WTC11 (cell line): ENCODE data around the gene CLK2. TPM values are rescaled to one million over a fixed set of nuclear protein-coding genes. Genes with fewer than 3 reads are reported as not detected.

ENCODE experiments used
- ATAC-seq: fragments of 200-7000 bp; cut with Tn5 transposase; 2 replicates; pipeline ENCODE4 v1.10.0; 2021; ENCODE audit warnings: mild to moderate bottlenecking, moderate library complexity
- CTCF ChIA-PET: fragments of 300-600 bp; sonication (Branson Sonifier 250); formaldehyde crosslinking; loops from one replicate; lab custom pipeline; 2021; ENCODE audit warnings: antibody characterized with exemption; lab: Charles Lee
- POLR2A ChIA-PET: fragments of 350-600 bp; sonication (Branson Sonifier 250); formaldehyde crosslinking; loops from one replicate; lab custom pipeline; 2021; ENCODE audit warnings: antibody characterized with exemption; lab: Charles Lee
- DNase-seq: peaks from one replicate; pipeline ENCODE4 v3.0.0; 2021; ENCODE audit warnings: low spot score
- H3K27ac Mint-ChIP-seq: 2 replicates; pipeline ENCODE4 v1.8.0; 2021; ENCODE audit warnings: mixed read lengths
- H3K27me3 Mint-ChIP-seq: 2 replicates; pipeline ENCODE4 v1.8.0; 2021; ENCODE audit warnings: low read depth, mild to moderate bottlenecking, moderate library complexity, mixed read lengths
- H3K36me3 Mint-ChIP-seq: 2 replicates; pipeline ENCODE4 v1.8.0; 2021; ENCODE audit warnings: mixed read lengths
- H3K4me1 Mint-ChIP-seq: 2 replicates; pipeline ENCODE4 v1.8.0; 2022; ENCODE audit warnings: mixed read lengths
- H3K4me3 Mint-ChIP-seq: 2 replicates; pipeline ENCODE4 v1.8.0; 2021; ENCODE audit warnings: mild to moderate bottlenecking, moderate library complexity, mixed read lengths
- H3K9me3 Mint-ChIP-seq: 2 replicates; pipeline ENCODE4 v1.8.0; 2021; ENCODE audit warnings: mixed read lengths
- ATF6 ChIP-seq: sonication (generic); formaldehyde crosslinking; IDR thresholded peaks from 2 replicates; pipeline ENCODE4 v1.8.1; 2023; ENCODE audit warnings: mild to moderate bottlenecking, missing genetic modification reagents
- E2F4 ChIP-seq: sonication (generic); formaldehyde crosslinking; IDR thresholded peaks from 2 replicates; pipeline ENCODE4 v1.8.1; 2022; ENCODE audit warnings: low read depth, mild to moderate bottlenecking, moderate library complexity, missing genetic modification reagents, borderline replicate concordance
- ESRRA ChIP-seq: sonication (generic); formaldehyde crosslinking; IDR thresholded peaks from 2 replicates; pipeline ENCODE4 v1.8.1; 2022; ENCODE audit warnings: mild to moderate bottlenecking, missing genetic modification reagents, borderline replicate concordance
- FOXP4 ChIP-seq: sonication (generic); formaldehyde crosslinking; IDR thresholded peaks from 2 replicates; pipeline ENCODE4 v1.8.0; 2022; ENCODE audit warnings: mild to moderate bottlenecking, missing genetic modification reagents
- HMGA2 ChIP-seq: fragments of 250-450 bp; sonication (Bioruptor Pico); IDR thresholded peaks from 2 replicates; pipeline ENCODE4 v1.4.0; 2021; ENCODE audit warnings: mild to moderate bottlenecking, moderate library complexity
- MYBL2 ChIP-seq: sonication (generic); formaldehyde crosslinking; IDR thresholded peaks from 2 replicates; pipeline ENCODE4 v1.8.1; 2023; ENCODE audit warnings: mild to moderate bottlenecking, moderate library complexity, missing genetic modification reagents
- RORB ChIP-seq: fragments of 250-450 bp; sonication (Bioruptor Pico); IDR thresholded peaks from 2 replicates; pipeline ENCODE4 v1.9.0; 2021; ENCODE audit warnings: mild to moderate bottlenecking
- SMAD3 ChIP-seq: sonication (generic); formaldehyde crosslinking; IDR thresholded peaks from 2 replicates; pipeline ENCODE4 v1.8.0; 2022; ENCODE audit warnings: missing genetic modification reagents, mild to moderate bottlenecking, borderline replicate concordance
- SP1 ChIP-seq: sonication (generic); formaldehyde crosslinking; conservative IDR thresholded peaks from 2 replicates; pipeline ENCODE4 v1.8.1; 2022; ENCODE audit warnings: missing genetic modification reagents
- STAT6 ChIP-seq: sonication (generic); formaldehyde crosslinking; conservative IDR thresholded peaks from 2 replicates; pipeline ENCODE4 v1.8.1; 2023; ENCODE audit warnings: mild to moderate bottlenecking, low read depth, missing genetic modification reagents, moderate library complexity
- USF1 ChIP-seq: sonication (generic); formaldehyde crosslinking; IDR thresholded peaks from 2 replicates; pipeline ENCODE4 v1.8.0; 2022; ENCODE audit warnings: mild to moderate bottlenecking, missing genetic modification reagents
- USF2 ChIP-seq: sonication (generic); formaldehyde crosslinking; IDR thresholded peaks from 2 replicates; pipeline ENCODE4 v1.8.1; 2023; ENCODE audit warnings: mild to moderate bottlenecking, missing genetic modification reagents, moderate library complexity
- ZNF396 ChIP-seq: fragments of 250-450 bp; sonication (Bioruptor Pico); IDR thresholded peaks from 2 replicates; pipeline ENCODE4 v1.8.0; 2021; ENCODE audit warnings: mild to moderate bottlenecking, moderate library complexity, borderline replicate concordance
- total RNA-seq: library from RNA; stranded (reverse); gene quantifications from 3 replicates; pipeline ENCODE4 v1.2.3, GENCODE V29; 2021
- TF ChIP-seq, protein P1 (sequence below): sonication (generic); formaldehyde crosslinking; IDR thresholded peaks from 2 replicates; pipeline ENCODE4 v1.8.1; 2022; ENCODE audit warnings: low read depth, missing genetic modification reagents, borderline replicate concordance
- TF ChIP-seq, protein P2 (sequence below): sonication (generic); formaldehyde crosslinking; IDR thresholded peaks from 2 replicates; pipeline ENCODE4 v1.8.0; 2023; ENCODE audit warnings: mild to moderate bottlenecking, missing genetic modification reagents

CLK2 gene
- total RNA-seq, 1 experiment from 2014 or later, result 74.4 TPM

- no peak for TF ChIP-seq STAT6 (CRISPR knock-in tag)
- TF ChIP-seq, protein P1, sequence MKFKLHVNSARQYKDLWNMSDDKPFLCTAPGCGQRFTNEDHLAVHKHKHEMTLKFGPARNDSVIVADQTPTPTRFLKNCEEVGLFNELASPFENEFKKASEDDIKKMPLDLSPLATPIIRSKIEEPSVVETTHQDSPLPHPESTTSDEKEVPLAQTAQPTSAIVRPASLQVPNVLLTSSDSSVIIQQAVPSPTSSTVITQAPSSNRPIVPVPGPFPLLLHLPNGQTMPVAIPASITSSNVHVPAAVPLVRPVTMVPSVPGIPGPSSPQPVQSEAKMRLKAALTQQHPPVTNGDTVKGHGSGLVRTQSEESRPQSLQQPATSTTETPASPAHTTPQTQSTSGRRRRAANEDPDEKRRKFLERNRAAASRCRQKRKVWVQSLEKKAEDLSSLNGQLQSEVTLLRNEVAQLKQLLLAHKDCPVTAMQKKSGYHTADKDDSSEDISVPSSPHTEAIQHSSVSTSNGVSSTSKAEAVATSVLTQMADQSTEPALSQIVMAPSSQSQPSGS (CRISPR knock-in tag), result no peak
- TF ChIP-seq ATF6, result no peak
- no peak for TF ChIP-seq SMAD3 (CRISPR knock-in tag)
- no peak for TF ChIP-seq MYBL2
- TF ChIP-seq SP1, result no peak
- TF ChIP-seq, protein P2, sequence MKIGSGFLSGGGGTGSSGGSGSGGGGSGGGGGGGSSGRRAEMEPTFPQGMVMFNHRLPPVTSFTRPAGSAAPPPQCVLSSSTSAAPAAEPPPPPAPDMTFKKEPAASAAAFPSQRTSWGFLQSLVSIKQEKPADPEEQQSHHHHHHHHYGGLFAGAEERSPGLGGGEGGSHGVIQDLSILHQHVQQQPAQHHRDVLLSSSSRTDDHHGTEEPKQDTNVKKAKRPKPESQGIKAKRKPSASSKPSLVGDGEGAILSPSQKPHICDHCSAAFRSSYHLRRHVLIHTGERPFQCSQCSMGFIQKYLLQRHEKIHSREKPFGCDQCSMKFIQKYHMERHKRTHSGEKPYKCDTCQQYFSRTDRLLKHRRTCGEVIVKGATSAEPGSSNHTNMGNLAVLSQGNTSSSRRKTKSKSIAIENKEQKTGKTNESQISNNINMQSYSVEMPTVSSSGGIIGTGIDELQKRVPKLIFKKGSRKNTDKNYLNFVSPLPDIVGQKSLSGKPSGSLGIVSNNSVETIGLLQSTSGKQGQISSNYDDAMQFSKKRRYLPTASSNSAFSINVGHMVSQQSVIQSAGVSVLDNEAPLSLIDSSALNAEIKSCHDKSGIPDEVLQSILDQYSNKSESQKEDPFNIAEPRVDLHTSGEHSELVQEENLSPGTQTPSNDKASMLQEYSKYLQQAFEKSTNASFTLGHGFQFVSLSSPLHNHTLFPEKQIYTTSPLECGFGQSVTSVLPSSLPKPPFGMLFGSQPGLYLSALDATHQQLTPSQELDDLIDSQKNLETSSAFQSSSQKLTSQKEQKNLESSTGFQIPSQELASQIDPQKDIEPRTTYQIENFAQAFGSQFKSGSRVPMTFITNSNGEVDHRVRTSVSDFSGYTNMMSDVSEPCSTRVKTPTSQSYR (CRISPR knock-in tag), result no peak
- TF ChIP-seq RORB (CRISPR knock-in tag), result no peak
Observed at GRCh38 chr1:155284476-155284875, 11.2 kb upstream of the CLK2 start (continued).

DNA sequence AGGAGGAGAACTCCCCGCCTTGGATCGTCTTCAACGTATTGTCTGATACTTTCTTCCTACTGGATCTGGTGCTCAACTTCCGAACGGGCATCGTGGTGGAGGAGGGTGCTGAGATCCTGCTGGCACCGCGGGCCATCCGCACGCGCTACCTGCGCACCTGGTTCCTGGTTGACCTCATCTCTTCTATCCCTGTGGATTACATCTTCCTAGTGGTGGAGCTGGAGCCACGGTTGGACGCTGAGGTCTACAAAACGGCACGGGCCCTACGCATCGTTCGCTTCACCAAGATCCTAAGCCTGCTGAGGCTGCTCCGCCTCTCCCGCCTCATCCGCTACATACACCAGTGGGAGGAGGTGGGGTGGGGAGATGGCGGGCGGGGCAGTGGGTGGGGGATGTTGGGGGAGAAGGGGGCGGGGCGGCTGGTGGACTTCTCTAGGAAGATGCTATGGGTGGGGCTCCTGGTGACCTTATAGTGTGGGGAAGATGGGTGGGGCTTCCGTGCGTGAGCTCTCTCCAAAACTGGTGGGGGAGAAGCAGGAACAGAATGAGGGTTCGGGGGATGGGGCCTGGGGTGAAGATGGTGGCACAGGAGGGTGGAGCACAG lies 9.3 kb upstream of the CLK2 start:
- Mint-ChIP-seq H3K4me1 (peaks cover 13% of the 10 kb centered on the region), H3K27ac (no peak overlapping the region), H3K9me3 (no peaks in the 10 kb centered on the region), H3K27me3 (no peaks in the 10 kb centered on the region), H3K4me3 (no peak overlapping the region), H3K36me3 (peaks cover 7% of the 10 kb centered on the region; the same call in 1 of the 2 replicates)
- no peak for ATAC-seq
- POLR2A ChIA-PET, result no interaction called here
- no peak for TF ChIP-seq ESRRA (CRISPR knock-in tag)
- no peak for TF ChIP-seq ZNF396 (CRISPR knock-in tag)
- DNase-seq, result no peak
- CTCF ChIA-PET, result interaction anchor here (3.0 kb wide), 1 partner anchor 32 kb away, joined by 10 read pairs; no protein-coding TSS in a partner anchor

DNA sequence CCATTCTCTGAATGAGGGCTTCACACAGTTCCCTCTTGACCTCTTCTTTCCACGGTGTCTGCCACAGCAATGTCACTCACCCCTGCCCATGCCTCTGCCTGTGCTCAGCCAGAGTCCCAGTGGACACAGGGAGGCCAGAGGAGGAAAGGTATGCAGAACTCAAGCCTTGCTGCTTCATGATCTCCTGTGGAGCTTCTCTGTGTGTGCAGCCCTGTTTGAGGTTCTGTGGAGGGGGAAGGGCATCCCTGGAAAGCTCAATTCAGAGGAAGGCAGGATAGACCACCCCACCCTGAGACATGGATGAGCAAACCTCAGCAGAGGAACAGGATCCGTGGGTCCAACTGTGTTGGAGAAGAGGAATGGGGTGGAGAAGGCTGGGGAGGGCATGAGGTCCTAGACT lies 6.0 kb upstream of the CLK2 start:
- DNase-seq (no peak), ATAC-seq (no peak)
- H3K4me3 Mint-ChIP-seq, result no peak overlapping the region
- ChIA-PET POLR2A (no interaction called here), CTCF (interaction anchor here (1.7 to 4.0 kb wide), 6 partner anchors 13 to 43 kb away, joined by 8 to 75 read pairs (median 21); partner anchors contain the start of genes ENTREP3, FDPS and RUSC1)
- no peaks in the 10 kb centered on the region for H3K9me3 Mint-ChIP-seq
- H3K27ac Mint-ChIP-seq, result no peak overlapping the region
- H3K4me1 Mint-ChIP-seq, result peaks cover 22% of the 10 kb centered on the region
- H3K36me3 Mint-ChIP-seq, result peaks cover 7% of the 10 kb centered on the region; the same call in 1 of the 2 replicates
- peaks cover 18% of the 10 kb centered on the region for H3K27me3 Mint-ChIP-seq
- TF ChIP-seq E2F4 (CRISPR knock-in tag) (no peak), HMGA2 (CRISPR knock-in tag) (no peak), USF1 (CRISPR knock-in tag) (no peak), FOXP4 (CRISPR knock-in tag) (no peak), USF2 (no peak)
